MV-4-11 (cell line): ENCODE measurements around the gene PXDN.
"Not testable (repeated sequence)": the region's sequence is repeated elsewhere in the genome, so short reads cannot be mapped to it uniquely, and the experiment has no call there.

ENCODE experiments used
- DNase-seq: peaks from one replicate; lab custom pipeline; 2025; lab: John Stamatoyannopoulos, UW

PXDN gene

GRCh38 chr2:1774929-1775328 lies 30.6 kb upstream of the PXDN start:
- DNase-seq, result no peak

GRCh38 chr2:1773883-1774282 lies 29.6 kb upstream of the PXDN start:
- no peak for DNase-seq

GRCh38 chr2:1772471-1773267 lies 28.4 kb upstream of the PXDN start:
- DNase-seq, result no peak

GRCh38 chr2:1771626-1772280 lies 27.4 kb upstream of the PXDN start:
- no peak for DNase-seq

- no peak for DNase-seq
These were observed 26.5 kb upstream of the PXDN start for GRCh38 chr2:1770566-1771380.

- no peak for DNase-seq
These were observed 25.5 kb upstream of the PXDN start for GRCh38 chr2:1769703-1770422.

GRCh38 chr2:1767939-1768691 lies 23.8 kb upstream of the PXDN start:
- no peak for DNase-seq

GRCh38 chr2:1766851-1767811 lies 22.8 kb upstream of the PXDN start:
- no peak for DNase-seq

- no peak for DNase-seq
These were observed 22.1 kb upstream of the PXDN start for GRCh38 chr2:1766425-1766824.

GRCh38 chr2:1765201-1765600 lies 20.9 kb upstream of the PXDN start:
- DNase-seq, result not testable (repeated sequence)

GRCh38 chr2:1759611-1759930 lies 15.3 kb upstream of the PXDN start:
- no peak for DNase-seq

GRCh38 chr2:1758774-1759610 lies 14.7 kb upstream of the PXDN start:
- DNase-seq, result no peak

- DNase-seq, result no peak
These were observed 13.9 kb upstream of the PXDN start for GRCh38 chr2:1758171-1758570.

- DNase-seq, result no peak
These were observed 13.3 kb upstream of the PXDN start for GRCh38 chr2:1757567-1757966.

GRCh38 chr2:1757146-1757545 lies 12.8 kb upstream of the PXDN start:
- DNase-seq, result not testable (repeated sequence)

- no peak for DNase-seq
These were observed 12.1 kb upstream of the PXDN start for GRCh38 chr2:1756456-1756855.

GRCh38 chr2:1755436-1756191 lies 11.3 kb upstream of the PXDN start:
- no peak for DNase-seq

- DNase-seq, result no peak
These were observed 10.3 kb upstream of the PXDN start for GRCh38 chr2:1754461-1755170.
